Measurements from ENCODE around the gene CUL1. TPM values are rescaled to one million over a fixed set of nuclear protein-coding genes. Genes with fewer than 3 reads are reported as not detected.

The CUL1 gene
- 40.5 and 48.6 TPM in 2 replicates for total RNA-seq

GRCh38 chr7:148698397-148699023, at the start of gene CUL1:
CUL1 (plus strand) TSS chr7:148698903; CDS start chr7:148730123, 31,220 bp downstream.

Other genes starting within 250 kb of the CUL1 start
- not detected in 2 replicates for gene C7orf33, start 108.1 kb upstream of the CUL1 start, total RNA-seq
- 9.8 and 11.8 TPM in 2 replicates for gene EZH2, start 185.4 kb downstream of the CUL1 start, total RNA-seq